ENCODE results near the gene NDUFA12.
"Not testable (repeated sequence)": the region's sequence is repeated elsewhere in the genome, so short reads cannot be mapped to it uniquely, and the experiment has no call there.

NDUFA12 gene

DNA sequence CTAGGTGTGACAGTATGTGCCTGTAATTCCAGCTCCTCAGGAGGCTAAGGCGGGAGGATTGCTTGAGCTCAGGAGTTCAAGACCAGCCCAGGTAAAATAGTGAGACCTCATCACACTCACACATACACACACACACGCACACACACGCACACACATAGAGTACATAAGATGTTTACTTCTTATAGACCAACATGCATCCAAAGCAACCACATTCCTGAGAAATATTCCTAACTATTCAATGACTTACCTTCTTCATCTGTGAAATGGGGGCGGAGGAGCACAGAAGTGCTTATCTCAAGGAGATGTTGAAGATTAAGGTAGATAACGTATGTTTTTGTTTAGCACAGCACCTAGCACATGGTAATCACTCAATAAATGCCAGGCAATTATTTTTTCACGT lies 6.4 kb downstream of the NDUFA12 start:
- H3K27ac ChIP-seq, result no peak overlapping the region
- no peak for DNase-seq (ENCODE audit: low spot score)
- TF ChIP-seq, protein P1, sequence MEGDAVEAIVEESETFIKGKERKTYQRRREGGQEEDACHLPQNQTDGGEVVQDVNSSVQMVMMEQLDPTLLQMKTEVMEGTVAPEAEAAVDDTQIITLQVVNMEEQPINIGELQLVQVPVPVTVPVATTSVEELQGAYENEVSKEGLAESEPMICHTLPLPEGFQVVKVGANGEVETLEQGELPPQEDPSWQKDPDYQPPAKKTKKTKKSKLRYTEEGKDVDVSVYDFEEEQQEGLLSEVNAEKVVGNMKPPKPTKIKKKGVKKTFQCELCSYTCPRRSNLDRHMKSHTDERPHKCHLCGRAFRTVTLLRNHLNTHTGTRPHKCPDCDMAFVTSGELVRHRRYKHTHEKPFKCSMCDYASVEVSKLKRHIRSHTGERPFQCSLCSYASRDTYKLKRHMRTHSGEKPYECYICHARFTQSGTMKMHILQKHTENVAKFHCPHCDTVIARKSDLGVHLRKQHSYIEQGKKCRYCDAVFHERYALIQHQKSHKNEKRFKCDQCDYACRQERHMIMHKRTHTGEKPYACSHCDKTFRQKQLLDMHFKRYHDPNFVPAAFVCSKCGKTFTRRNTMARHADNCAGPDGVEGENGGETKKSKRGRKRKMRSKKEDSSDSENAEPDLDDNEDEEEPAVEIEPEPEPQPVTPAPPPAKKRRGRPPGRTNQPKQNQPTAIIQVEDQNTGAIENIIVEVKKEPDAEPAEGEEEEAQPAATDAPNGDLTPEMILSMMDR (IDR thresholded peaks at IDR 0.05), result no peak
- H3K4me3 ChIP-seq, result no peak overlapping the region

DNA sequence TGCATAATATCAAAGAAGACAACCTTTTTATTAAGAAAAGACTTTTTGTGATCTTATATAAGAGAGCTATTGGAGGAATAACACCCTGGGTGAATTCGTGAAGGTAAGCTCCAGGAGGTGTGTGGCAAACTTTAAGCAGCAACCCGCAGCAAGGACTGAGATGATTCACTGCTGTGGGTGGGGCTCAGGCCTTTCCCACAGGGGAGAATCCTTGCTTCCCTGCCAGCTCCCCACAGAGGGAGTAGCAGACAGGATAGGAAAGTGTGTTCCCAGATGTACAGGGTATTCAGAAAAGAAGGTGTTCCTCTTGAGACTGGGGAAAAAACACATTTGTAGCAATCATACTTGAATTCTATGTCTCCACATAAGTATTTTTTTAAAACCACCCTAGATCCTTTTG lies 9.2 kb downstream of the NDUFA12 start:
- Histone ChIP-seq H3K4me3 (no peak overlapping the region), H3K27ac (no peak overlapping the region)
- TF ChIP-seq, protein P1 (IDR thresholded peaks at IDR 0.05), result no peak
- no peak for DNase-seq (ENCODE audit: low spot score)

DNA sequence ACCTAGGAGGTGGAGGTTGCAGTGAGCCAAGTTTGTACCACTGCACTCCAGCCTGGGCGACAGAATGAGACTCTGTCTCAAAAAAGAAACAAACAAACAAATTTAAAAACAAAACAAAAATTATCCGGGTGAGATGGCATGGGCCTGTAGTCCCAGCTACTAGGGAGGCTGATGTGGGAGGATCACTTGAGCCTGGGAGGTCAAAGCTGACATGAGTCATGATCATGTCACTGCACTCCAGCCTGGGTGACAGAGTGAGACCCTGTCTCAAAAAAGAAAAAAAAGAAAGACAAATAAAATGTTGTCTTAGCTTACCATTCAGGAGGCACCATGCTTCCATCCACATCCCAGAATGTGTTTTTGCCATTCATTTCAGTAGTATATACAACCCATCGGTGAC lies 9.6 kb downstream of the NDUFA12 start:
- H3K4me3 ChIP-seq, result not testable (repeated sequence)

DNA sequence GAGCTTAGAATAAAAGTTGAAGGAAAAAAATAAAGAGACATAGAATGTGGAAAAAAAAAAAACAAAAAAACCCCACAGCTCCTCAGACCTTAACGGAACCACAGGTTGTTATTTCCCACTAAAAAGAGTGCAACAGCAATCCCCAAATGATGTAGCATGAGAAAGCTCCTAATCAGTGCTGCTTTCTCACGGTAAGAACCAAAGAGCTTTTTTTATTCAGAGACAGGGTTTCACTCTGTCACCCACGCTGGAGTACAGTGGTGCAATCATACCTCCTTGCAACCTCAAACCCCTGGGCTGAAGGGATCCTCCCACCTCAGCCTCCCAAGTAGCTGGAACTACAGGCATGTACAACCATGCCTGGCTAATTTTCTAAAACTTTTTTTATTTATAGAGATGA lies 13.3 kb downstream of the NDUFA12 start:
- Histone ChIP-seq H3K27ac (no peak overlapping the region), H3K4me3 (no peak overlapping the region)
- DNase-seq (ENCODE audit: low spot score), result no peak
- TF ChIP-seq, protein P1 (IDR thresholded peaks at IDR 0.05), result no peak

More for the DNA sequence above, 9.6 kb downstream of the NDUFA12 start:
- not testable (repeated sequence) for H3K27ac ChIP-seq; DNase-seq (ENCODE audit: low spot score)

DNA sequence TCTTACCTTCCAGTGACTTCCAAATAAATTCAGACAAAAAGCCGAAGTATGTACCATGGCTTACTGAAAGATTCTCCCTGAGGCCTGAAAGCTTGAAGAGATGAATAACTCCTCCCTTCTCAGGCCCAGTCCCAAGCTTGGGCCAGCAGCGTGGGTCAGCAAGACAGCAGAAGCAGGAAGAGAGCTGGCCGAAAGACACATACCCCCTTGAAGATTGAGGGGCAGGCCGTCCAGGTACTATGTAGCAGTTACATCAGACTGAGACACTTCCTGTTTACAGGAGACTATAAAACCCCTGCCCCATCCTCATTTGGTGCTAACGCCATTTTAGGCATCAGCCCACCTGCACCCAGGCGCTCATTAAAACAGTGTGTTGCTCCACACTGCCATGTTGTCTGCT lies 15.0 kb downstream of the NDUFA12 start:
- no peak overlapping the region for H3K4me3 ChIP-seq
- TF ChIP-seq, protein P1 (IDR thresholded peaks at IDR 0.05), result no peak
- no peak for DNase-seq (ENCODE audit: low spot score)
- H3K27ac ChIP-seq, result no peak overlapping the region

DNA sequence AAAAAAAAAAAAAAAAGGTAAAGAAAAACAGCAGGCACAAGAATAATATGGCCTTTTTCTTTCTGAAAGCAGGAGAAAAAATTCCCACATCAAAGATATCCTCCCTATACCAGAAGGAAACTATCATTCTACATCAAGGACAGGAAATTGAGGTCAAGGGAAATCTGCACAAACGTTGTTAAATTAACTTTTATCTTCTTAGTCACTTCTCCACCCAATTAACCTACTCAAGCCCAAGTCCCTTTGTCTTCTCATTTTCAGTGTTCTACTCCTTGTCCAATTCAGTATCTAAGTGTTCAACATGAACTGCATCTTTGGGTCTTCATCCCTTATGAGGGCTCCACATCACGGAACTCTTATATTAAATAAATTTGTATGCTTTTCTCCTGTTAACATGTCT lies 15.7 kb downstream of the NDUFA12 start:
- DNase-seq (ENCODE audit: low spot score), result no peak
- H3K27ac ChIP-seq, result no peak overlapping the region

DNA sequence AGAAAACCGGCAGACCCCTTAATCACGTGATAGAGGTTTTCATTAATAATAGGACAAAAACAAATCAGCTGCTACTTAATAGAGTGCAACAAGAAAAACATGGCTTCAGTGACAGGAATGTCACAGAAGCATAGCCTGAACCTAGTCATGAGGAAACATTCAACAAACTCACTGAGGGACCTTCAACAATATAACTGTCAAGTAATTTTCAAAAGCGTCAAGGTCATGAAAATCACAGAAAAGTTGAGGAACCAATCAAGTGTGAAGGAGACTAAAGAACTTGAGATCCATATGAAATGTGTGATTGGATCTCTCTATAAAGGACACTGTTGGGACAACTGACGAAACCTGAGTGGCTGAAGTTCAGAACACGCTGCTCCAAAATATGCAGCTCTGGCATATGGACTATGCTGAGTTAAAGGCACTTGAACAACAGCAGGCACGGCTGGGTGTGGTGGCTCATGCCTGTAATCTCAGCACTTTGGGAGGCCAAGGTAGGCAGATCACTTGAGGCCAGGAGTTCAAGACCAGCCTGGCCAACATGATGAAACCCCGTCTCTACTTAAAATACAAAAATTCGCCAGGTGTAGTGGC lies 16.3 kb downstream of the NDUFA12 start:
- DNase-seq (ENCODE audit: low spot score), result no peak
- TF ChIP-seq, protein P1 (IDR thresholded peaks at IDR 0.05), result no peak

More for the DNA sequence above, 15.7 kb downstream of the NDUFA12 start:
- no peak overlapping the region for H3K4me3 ChIP-seq
- TF ChIP-seq, protein P1 (IDR thresholded peaks at IDR 0.05), result no peak

DNA sequence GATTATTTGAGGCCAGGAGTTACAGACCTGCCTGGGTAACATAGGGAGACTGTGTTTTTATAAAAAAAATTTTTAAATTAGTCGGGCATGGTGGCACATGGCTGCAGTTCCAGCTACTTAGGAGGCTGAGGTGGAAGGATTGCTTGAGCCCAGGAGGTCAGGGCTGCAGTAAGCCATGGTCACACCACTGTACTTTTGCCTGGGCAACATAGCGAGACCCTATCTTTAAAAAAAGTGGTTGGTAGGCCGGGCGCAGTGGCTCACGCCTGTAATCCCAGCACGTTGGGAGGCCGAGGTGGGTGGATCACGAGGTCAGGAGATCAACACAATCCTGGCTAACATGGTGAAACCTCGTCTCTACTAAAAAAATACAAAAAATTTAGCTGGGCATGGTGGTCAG lies 18.4 kb downstream of the NDUFA12 start:
- not testable (repeated sequence) for DNase-seq (ENCODE audit: low spot score); H3K4me3 ChIP-seq; H3K27ac ChIP-seq

More for the DNA sequence above, 16.3 kb downstream of the NDUFA12 start:
- Histone ChIP-seq H3K27ac (no peak overlapping the region), H3K4me3 (no peak overlapping the region)
